ENCODE data around the gene LY6G6D.

The LY6G6D gene, protein sequence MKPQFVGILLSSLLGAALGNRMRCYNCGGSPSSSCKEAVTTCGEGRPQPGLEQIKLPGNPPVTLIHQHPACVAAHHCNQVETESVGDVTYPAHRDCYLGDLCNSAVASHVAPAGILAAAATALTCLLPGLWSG

DNA sequence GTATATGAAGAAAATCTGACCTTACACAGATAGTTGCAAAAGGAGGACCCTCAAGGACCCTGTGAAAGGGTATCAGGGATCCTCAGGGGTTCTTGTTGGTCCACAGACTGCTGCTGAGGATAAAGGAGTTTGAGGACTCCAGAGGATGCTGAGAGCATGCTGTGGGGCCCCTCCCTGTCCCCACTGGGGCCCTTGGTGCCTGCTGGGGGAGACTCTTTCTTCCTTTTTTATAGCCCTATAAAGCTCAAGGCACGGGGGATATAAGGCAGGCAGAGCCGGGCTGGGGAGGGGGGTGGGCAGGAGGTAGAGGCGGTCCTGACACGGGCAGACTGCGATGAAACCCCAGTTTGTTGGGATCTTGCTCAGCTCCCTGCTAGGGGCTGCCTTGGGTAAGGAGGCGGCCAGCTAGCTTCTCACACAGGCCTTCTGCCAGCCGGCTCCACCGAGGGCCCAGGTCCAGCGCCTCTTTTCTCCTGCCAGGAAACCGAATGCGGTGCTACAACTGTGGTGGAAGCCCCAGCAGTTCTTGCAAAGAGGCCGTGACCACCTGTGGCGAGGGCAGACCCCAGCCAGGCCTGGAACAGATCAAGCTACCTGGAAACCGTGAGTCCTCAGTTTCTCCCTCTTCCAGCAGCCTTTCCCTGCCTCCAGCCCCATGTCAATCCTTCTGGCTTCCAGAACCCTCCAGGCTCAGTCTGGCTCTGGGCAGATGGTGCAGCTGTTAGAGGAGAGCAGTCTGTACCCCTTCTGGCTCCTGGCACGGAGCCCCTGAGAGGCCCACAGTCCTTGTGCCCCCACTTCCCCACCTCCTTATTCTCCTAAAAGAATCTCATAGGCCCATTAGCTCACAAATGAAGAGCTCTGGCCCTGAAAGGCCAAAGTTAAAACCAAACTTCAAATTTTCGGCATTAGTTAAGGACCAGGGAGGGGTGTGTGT is at the start of gene LY6G6D:
LY6G6D (plus strand) TSS at position 327 of the 937 bp plus-strand sequence; CDS start at position 335, 8 bp downstream.
- DNase-seq = no peak
- in situ Hi-C loops (cut with MboI; ENCODE audit: low pct_unique_long_range_greater_than_20kb, low sequenced_read_pairs) = no loop called here

DNA sequence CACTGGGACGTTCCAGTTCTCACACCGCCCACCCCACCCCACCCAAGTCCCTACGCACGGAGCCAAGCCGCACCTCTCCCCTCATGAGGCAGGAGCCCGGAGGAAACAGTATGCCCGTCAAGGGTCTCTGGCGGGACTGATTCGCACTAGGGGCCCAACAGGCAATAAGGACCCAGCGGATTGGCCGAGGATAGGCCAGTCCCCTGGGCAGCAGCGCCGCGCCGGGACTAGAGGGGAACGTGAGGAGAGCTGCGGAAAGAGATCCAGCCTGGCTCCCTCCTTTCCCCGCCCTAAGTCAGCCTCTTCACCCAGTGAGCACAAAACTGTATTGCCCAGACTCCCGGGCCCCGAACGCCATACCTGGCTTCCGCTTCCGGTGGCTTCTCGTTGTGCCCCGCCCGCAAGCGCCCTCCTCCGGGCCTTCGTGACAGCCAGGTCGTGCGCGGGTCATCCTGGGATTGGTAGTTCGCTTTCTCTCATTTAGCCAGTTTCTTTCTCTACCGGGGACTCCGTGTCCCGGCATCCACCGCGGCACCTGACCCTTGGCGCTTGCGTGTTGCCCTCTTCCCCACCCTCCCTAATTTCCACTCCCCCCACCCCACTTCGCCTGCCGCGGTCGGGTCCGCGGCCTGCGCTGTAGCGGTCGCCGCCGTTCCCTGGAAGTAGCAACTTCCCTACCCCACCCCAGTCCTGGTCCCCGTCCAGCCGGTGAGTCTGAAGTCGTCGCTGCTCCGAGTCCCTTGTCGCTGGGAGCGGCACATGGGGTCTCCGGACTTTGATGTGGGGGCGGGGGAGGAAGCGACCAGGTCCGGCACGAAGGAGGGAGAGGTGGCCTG is 49.4 kb upstream of the LY6G6D start, which contains the start of gene CSNK2B:
CSNK2B (plus strand) TSS at position 580 of the 836 bp plus-strand sequence. CDS start 752 bp downstream, outside the sequence.
- in situ Hi-C loops (cut with MboI; ENCODE audit: low pct_unique_long_range_greater_than_20kb, low sequenced_read_pairs) = no loop called here
- DNase-seq = peak; percentile 99

DNA sequence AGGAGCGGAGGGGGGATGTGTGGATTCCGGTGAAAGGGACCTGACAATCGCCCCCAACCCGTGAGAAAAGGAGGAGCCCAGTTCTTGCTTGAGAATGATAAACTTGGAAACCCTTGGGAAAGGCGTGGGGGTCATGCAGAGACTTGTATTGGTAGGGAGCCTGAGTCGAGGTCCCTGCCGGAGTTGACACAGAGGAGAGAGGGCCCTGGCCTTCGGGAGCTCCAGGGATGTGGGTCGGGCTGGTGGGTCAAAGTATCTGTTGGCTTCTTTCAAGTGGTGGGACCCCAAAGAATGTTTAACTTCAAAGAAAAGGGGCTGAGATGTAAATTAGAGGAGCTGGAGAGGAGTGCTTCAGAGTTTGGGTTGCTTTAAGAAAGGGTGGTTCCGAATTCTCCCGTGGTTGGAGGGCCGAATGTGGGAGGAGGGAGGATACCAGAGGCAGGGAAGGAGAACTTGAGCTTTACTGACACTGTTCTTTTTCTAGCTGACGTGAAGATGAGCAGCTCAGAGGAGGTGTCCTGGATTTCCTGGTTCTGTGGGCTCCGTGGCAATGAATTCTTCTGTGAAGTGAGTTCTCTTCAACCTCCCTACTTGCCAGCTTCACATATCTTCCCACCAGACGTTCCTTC is 48.7 kb upstream of the LY6G6D start:
- in situ Hi-C loops (cut with MboI; ENCODE audit: low pct_unique_long_range_greater_than_20kb, low sequenced_read_pairs) = no loop called here

DNA sequence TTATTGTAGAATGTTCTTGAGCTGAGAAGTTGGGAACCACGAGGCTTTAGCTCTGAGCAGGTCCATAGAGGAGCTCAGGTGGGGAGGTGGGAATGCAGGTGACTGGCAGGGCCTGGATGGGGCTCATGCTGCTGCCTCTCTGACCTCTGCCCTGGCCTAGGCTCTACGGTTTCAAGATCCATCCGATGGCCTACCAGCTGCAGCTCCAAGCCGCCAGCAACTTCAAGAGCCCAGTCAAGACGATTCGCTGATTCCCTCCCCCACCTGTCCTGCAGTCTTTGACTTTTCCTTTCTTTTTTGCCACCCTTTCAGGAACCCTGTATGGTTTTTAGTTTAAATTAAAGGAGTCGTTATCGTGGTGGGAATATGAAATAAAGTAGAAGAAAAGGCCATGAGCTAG is 45.5 kb upstream of the LY6G6D start, which contains the start of gene LY6G5B:
LY6G5B (plus strand) TSS at position 301 of the 400 bp plus-strand sequence. CDS start 975 bp downstream, outside the sequence.
- in situ Hi-C loops (cut with MboI; ENCODE audit: low pct_unique_long_range_greater_than_20kb, low sequenced_read_pairs) = no loop called here
- DNase-seq = no peak

More for the DNA sequence above, 48.7 kb upstream of the LY6G6D start:
- DNase-seq = no peak

DNA sequence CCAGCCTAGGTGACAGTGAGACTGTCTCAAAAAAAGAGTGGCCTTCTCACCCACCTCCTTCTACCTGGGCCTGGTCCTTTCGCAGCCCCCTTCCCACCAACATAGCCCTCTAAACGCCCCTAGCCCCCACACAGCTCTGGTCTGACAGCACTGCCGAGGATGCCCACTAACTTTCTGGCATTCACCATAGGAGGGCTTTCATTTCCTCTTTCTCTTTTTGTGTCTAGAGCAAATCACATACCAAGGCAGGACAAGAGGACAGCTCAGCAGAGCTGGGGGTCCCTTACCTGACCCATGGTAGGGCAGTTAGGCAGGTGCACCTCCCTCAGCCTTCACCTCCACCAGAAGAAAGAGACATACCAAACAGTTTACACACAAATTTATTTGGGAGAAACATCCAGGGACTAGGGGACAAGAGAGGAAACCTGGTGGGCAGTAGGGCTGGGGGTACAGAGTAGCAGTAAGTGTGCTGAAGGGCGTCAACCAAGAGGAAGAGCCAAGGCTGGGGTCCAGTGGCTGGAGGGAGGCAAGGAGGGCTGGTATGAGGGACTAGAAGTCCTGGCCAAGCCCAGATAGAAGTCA is 38.7 kb upstream of the LY6G6D start:
- in situ Hi-C loops (cut with MboI; ENCODE audit: low pct_unique_long_range_greater_than_20kb, low sequenced_read_pairs) = no loop called here
- DNase-seq = no peak

GRCh38 chr6:31676904-31677303 is 38.2 kb upstream of the LY6G6D start:
- DNase-seq = no peak
- in situ Hi-C loops (cut with MboI; ENCODE audit: low pct_unique_long_range_greater_than_20kb, low sequenced_read_pairs) = no loop called here

DNA sequence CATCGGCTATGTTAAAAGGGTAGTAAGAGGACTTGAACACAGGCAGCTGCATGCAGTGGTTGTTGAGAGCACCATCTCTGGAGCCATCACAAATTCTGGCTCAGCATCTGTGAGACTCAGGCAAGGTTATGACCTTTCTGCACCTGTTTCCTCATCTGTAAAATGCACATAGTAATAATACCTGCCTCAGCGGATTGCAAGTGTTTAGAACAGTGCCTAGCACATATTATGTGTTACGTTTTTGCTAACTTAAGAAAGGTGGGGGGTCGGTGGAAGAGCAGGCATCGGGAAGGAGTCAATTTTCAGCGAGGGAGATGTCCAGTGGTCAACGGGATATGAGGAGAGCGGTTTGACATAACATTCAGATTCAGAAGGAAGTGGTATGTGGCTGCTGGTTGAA is 37.2 kb upstream of the LY6G6D start:
- in situ Hi-C loops (cut with MboI; ENCODE audit: low pct_unique_long_range_greater_than_20kb, low sequenced_read_pairs) = no loop called here
- DNase-seq = no peak

DNA sequence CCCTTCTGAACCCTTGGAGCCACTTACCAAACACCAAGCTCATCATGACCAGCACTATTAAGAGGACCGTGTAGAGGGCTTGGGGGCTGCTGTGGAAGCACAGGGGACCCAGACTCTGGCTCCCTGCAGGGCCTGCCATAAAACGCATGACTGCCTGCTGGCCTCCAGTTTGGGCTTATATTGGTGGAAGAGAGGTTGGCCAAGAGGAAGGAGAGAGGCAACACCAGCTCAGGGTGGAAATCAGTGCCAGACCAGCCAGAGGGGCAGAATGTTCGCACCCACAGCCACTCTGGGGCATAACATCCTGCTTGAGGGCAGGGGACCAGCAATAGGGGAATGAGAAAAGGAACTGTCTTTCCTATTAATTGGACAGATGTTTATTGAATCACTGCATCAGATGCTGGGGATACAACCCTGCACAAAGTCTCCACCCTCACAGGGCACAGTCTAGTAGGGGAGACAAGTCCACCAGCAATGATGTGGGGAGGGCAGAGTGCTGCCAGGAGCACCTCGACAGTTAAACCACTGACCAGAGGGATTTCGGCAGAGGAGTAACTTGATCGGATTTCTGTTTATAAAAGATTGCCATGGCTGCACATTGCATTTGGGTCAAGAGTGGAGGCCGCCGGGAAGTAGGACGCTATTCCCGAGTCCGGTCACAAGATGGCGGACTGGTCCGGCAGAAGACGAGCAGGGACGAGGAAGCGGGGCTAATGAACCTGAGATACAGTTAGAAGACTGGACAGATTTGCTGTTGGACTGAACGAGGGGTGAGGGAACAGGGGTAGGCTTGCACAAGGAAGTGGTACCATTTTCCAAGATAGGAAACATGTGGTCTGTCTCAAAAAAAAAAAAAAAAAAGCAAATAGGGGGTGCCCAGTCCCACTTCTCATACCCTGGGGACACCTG is 34.7 kb upstream of the LY6G6D start, which contains the start of gene LY6G5C:
LY6G5C (minus strand) TSS at position 842 of the 909 bp plus-strand sequence; CDS start at position 148, 694 bp downstream.
- in situ Hi-C loops (cut with MboI; ENCODE audit: low pct_unique_long_range_greater_than_20kb, low sequenced_read_pairs) = no loop called here
- DNase-seq = peak; percentile 88

GRCh38 chr6:31681135-31681671 is 33.9 kb upstream of the LY6G6D start:
- in situ Hi-C loops (cut with MboI; ENCODE audit: low pct_unique_long_range_greater_than_20kb, low sequenced_read_pairs) = no loop called here

DNA sequence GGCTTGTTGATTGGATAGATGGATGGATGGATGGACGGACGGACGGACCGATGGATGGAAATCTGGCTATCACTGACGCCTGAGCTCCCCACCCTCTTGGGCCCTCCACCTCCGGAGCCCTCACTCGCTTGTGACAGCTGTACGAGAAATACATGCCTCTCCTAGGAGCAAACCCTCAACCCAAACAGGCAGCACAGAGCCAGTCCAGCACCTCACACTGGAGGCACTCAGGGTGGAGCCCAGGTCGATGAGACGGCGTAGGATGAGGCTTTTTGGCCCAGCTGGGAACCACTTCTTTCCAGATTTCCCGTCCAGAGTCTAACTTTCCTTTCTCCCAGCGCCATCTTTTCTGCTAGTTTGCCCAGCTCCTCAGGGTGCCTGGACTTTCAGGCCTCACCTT is 31.6 kb upstream of the LY6G6D start:
- DNase-seq = no peak
- in situ Hi-C loops (cut with MboI; ENCODE audit: low pct_unique_long_range_greater_than_20kb, low sequenced_read_pairs) = no loop called here

More at GRCh38 chr6:31681135-31681671, 33.9 kb upstream of the LY6G6D start:
- peak; percentile 53 for DNase-seq

- in situ Hi-C loops (cut with MboI; ENCODE audit: low pct_unique_long_range_greater_than_20kb, low sequenced_read_pairs) = no loop called here
- DNase-seq = no peak
Measured at GRCh38 chr6:31686483-31686882, 28.7 kb upstream of the LY6G6D start.

DNA sequence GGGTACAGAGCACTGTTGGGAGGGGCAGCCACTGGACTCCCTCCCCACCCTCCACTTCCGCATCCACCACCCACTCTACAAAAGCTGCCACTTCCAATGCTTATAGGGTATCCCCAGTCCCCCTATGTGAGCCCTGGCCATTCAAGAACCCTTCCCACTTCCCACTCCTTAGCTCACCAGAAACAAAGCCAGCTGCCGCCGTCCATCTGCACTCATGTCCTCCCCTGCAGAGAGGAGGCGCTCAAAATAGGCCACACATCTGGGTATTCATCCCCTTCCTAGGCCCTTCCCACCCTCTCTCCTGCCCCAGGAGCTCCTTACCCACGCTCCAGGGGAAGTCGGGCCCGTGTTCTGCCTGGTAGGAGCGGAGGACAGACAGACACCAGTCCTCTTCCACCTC is 27.8 kb upstream of the LY6G6D start:
- in situ Hi-C loops (cut with MboI; ENCODE audit: low pct_unique_long_range_greater_than_20kb, low sequenced_read_pairs) = no loop called here
- DNase-seq = no peak

DNA sequence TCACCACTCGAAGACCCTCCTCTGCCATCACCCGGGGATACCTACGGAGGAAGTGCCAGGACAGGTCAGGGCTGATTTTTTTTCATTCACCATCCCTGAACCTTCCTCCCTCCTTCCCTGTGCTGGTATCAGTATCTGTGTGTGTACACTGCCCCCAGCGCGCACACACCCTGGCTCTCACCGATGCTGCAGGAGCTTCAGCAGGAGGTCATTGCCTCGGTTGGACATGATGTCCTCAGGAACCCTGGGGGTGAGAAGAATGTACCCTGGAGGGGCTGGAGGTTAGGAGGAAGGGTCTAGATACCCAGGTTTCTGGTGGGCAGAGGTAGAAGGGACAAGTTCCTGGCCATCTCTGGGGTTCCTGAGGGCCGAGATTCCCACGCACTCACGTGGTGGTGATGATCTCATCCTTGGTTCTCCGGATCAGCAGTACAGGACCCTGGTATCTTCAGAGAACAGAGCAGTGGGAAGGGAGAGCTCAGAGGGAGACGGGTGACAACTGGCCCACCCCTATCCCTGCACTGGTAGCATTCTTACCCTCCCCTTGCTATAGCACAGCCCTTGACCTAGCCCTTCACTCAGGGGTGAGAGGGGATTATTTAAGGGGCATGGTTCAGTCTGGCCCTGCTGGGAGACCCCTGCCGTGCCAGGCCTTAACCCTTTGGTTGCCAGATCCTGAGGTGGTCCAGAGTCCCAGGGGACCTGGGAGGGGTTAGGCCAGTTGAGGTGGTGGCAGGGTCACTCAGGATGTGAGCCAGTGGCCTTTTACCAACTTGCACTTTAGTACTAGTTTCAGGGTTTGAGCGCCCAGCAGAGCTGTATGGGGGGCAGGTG is 27.1 kb upstream of the LY6G6D start:
- no peak for DNase-seq
- in situ Hi-C loops (cut with MboI; ENCODE audit: low pct_unique_long_range_greater_than_20kb, low sequenced_read_pairs) = no loop called here

- in situ Hi-C loops (cut with MboI; ENCODE audit: low pct_unique_long_range_greater_than_20kb, low sequenced_read_pairs) = no loop called here
- no peak for DNase-seq
Measured at GRCh38 chr6:31689249-31690110, 25.7 kb upstream of the LY6G6D start.

GRCh38 chr6:31690231-31691077 is 24.7 kb upstream of the LY6G6D start:
- in situ Hi-C loops (cut with MboI; ENCODE audit: low pct_unique_long_range_greater_than_20kb, low sequenced_read_pairs) = no loop called here
- DNase-seq = no peak
